ENCODE measurements around the gene LAMTOR2. TPM values are rescaled to one million over a fixed set of nuclear protein-coding genes. Genes with fewer than 3 reads are reported as not detected.
"Not testable (repeated sequence)": the region's sequence is repeated elsewhere in the genome, so short reads cannot be mapped to it uniquely, and the experiment has no call there.

Gene LAMTOR2
- polyA plus RNA-seq, 3 donors, result 113 to 133 (median 116) TPM

DNA sequence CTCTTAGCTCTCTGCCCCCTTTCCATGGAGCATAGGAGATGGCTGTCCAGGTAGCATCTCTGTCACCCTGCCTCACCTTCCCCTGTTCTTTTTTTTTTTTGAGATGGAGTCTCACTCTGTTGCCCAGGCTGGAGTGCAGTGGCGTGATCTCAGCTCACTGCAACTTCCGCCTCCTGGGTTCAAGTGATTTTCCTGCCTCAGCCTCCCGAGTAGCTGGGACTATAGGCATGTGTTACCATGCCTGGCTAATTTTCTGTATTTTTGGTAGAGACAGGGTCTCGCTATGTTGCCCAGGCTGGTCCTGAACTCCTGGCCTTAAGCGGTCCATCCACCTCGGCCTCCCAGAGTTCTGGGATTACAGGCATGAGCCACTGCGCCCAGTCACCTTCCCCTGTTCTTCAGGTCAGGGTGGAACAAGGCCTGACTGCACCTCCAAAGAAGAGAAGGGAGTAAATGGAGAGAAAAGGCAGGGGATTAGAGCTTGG is 16.8 kb downstream of the LAMTOR2 start:
- WGBS, 3 donors, result 86 to 88% (median 87%) methylated on average over 6 to 7 of the region's 7 CpGs
- H3K27ac ChIP-seq (ENCODE audit: low read depth, low read length), result not testable (repeated sequence)

DNA sequence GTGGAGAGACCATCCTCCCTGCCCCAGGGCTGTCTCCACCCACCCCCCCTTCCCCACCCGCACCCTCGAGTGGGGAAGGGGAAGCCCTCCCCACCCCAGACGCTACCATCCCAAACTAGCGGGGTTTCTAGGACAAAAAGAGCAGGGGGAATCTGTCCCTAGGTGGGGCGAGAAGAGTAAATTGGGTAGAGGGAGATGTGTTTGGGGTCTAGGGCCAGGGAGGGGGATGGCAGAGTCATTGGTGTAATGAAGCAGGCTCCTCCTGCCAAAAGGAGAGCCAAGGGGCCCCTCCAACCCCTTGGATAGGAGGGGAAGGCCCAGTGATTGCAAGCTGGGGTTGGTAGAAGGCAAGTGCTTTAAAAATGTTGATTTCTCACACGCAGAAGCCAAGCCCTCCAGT is 17.7 kb downstream of the LAMTOR2 start:
- WGBS, 3 donors, result 55 to 71% (median 63%) methylated on average over 6 of the region's 6 CpGs

DNA sequence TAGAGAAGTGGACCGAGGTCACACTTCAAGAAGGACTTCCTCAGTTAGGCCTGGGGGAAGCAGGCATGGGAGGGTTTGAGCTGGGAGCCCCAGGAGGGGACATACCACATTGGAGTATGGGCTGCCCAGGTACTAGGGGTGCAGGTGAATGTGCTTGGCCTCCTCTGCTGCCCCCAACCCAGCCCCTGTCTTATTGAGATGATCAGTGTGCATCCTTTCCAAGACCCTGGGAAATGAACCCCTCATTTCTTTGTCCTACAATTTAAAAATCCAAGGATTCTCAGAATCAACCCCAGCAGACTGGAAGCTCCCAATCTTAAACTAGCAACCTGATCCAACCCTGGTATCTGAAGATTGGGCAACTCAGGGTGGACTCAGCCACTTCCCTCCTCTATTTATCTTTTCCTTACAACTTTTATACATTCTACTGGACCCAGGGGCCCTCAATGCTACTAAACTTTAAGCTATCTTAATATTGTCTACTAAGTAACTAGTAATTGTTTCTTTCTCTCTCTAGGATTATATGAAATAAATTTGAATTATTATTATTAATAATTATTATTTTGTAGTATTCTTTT is 18.6 kb downstream of the LAMTOR2 start:
- no peak overlapping the region for H3K27ac ChIP-seq (ENCODE audit: low read depth, low read length)
- WGBS, 3 donors, result 0 to 42% (median 27%) methylated on average over 1 of the region's 1 CpG

More for the DNA sequence above, 17.7 kb downstream of the LAMTOR2 start:
- no peak overlapping the region for H3K27ac ChIP-seq (ENCODE audit: low read depth, low read length)

DNA sequence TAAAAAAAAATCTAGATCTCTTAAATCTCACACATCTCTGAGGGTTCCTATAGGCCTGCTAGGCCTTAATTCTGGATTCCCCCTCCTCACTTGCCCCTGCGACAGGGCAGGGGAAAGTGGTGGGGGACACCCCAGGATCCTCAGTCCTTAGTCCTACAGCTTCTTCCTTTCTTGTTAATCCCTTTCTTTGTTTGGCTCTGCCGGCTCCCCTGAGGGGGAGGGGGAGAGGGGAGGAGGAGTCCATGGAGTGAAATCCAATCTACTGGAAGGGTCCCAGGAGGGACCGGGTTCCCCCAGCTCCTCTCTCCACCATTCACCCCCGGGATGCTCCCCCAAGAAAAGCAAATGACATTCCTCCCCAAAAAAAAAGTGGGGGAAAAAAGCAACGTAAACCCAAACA is 19.2 kb downstream of the LAMTOR2 start:
- 61 to 78% (median 63%) methylated on average over 4 to 5 of the region's 5 CpGs for WGBS, 3 donors
- no peak overlapping the region for H3K27ac ChIP-seq (ENCODE audit: low read depth, low read length)

DNA sequence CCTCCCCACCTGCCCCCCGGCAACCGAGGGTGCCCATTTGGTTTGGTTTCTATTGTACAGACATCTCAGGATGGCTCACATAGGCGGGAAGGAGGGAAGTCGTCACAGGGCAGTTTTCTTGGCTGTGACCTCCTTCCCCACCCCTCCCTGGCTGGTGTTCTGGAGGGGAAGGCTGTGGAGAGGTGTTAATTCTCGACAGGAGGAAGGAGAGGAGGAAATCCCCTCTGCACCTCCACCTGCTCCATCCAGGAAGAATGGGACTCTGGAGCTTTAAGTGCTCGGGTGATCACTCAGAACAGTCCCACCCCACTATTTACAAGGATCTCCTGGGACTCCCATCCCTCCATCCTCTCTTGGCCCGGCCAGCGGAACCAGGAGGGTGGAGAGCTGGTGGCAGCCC is 20.1 kb downstream of the LAMTOR2 start:
- WGBS, 3 donors, result 58 to 64% (median 64%) methylated on average over 8 of the region's 8 CpGs
- no peak overlapping the region for H3K27ac ChIP-seq (ENCODE audit: low read depth, low read length)

DNA sequence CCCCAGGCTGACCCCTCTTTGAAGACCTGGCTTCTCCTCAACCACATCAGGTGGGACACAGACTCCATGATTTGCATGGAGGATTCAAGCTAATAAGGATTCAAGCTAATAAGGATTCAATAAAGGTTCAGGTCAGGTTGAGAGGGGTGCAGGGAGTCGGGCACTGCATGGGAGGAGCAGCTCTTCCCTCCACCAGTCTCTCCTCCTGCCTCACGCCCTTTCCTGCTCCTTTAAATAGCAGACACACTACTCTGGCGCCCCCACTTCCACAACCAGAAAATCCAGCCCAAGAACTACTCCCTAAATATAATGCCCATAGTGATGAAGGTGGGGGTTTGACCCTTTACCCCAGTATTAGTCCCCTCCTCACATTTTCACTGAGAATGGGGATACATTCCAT is 20.6 kb downstream of the LAMTOR2 start:
- H3K27ac ChIP-seq (ENCODE audit: low read depth, low read length), result no peak overlapping the region
- 38 to 55% (median 39%) methylated on average over 3 of the region's 3 CpGs for WGBS, 3 donors

DNA sequence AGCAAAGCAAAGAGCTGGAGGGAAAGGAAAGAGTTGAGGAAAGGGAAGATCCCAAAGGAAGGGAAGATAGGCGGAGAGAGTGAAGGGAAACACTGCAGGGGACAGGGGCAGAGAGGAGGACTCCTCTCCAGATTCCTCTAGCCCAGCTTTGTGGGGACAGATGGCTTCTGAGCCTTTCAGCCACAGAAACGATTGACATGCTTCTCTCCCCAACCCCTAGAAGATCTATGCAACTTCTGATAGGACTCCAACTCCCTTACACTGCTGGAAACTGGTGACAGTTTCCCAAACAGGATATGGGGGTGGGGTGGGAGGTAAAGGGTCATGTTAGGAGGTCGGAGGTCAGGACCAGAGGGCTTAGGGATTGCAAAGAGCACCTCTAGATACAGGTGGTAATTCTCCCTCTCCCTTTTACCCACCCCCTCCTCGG is 21.2 kb downstream of the LAMTOR2 start:
- H3K27ac ChIP-seq (ENCODE audit: low read depth, low read length), result no peak overlapping the region
- WGBS, 3 donors, result 47 to 64% (median 61%) methylated on average over 4 of the region's 4 CpGs

DNA sequence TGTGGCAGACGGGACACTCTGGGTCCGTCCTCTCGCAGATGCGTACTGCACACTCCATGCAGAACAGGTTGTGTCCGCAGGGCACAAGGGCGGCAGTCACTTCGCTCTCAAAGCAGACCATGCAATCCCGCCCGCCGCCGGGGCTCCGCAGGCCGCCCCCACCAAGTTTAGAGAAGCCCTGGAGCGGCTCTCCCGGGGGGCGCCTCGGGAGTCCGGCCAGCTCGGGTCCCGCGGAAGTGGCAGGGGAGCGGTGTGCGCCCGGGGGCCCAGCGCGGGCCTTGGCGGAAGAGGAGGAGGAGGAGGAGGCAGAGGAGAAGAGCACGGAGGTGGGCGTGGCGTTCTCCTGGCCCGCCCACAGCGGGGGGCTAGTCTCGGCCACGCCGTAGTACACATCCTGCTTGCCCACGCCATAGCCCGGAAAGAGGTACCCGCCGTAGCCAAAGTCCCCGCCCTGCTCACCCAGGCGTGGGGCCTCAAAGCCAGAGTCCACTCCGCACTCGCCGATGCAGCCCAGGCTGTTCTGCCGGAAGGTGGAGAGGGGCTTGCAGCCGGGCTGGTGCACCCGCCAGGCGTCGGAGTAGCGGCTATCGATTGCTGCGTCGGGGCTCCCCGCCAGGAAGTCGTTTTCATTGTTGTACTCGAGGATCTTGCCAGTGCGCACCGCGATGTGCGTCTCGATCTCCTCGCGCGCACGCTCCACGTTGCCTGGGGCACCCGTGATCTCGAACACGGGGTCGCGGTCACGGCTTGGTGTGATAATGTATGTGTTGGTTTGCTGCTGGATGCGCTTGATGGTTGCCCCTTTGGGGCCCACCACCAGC is 22.2 kb downstream of the LAMTOR2 start:
- WGBS, 3 donors, result 45 to 47% (median 45%) methylated on average over 63 to 73 of the region's 73 CpGs
- H3K27ac ChIP-seq (ENCODE audit: low read depth, low read length), result no peak overlapping the region

DNA sequence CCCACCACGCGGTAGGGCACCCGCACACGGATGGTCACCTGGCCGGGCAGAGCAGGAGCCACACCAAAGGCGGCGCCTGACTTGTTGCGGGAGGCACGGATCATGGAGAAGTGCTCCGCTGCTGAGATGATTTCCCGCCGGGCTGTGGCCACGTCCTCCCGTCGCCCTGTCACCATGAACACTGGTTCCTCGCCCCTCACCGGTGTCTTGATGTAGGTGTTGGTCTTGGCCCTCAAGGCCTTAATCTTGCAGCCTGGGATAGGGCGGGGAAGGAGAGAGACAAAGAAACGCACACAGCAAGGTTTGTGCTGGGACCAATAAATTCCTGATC is 22.8 kb downstream of the LAMTOR2 start:
- H3K27ac ChIP-seq (ENCODE audit: low read depth, low read length), result no peak overlapping the region
- 87 to 94% (median 93%) methylated on average over 19 of the region's 19 CpGs for WGBS, 3 donors

DNA sequence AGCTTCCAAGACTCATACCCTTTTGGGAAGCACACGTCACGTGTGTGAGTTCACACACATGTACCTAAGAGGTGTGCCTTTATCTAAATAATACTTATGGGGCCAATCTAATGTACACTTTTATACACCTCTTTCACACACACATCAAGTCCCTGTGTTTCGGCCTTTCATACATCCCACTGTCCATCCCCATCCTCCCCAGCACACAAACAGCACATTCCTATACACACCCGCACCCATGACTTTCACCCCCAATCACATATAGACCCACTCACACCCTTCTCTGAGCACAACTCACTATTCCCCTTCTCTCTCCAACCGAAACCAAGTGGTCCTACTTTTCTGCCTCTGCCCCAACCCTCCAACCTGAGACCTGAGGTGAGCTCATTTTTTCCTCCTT is 24.1 kb downstream of the LAMTOR2 start:
- 82 to 96% (median 89%) methylated on average over 5 of the region's 5 CpGs for WGBS, 3 donors
- no peak overlapping the region for H3K27ac ChIP-seq (ENCODE audit: low read depth, low read length)

DNA sequence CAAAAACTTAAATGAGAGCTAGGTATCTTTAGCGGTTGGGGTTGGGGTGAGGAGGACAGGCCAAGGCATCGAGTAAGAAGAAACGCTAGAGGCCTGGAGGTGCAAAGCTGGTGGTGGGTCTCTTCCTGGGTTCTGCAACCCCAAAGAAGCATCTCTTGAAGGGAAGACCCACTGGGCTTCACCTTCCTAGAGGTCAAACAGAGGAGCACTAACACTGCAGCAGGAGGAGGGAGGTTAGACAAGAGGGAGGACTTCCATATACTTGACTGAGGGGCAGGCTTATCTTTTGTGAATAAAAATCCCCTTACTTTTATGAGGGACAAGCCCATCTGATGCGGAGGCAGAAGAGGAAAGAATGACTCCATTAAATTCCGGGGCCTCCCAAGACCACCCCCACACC is 25.2 kb downstream of the LAMTOR2 start:
- H3K27ac ChIP-seq (ENCODE audit: low read depth, low read length), result no peak overlapping the region
- 82 to 92% (median 87%) methylated on average over 5 of the region's 5 CpGs for WGBS, 3 donors

DNA sequence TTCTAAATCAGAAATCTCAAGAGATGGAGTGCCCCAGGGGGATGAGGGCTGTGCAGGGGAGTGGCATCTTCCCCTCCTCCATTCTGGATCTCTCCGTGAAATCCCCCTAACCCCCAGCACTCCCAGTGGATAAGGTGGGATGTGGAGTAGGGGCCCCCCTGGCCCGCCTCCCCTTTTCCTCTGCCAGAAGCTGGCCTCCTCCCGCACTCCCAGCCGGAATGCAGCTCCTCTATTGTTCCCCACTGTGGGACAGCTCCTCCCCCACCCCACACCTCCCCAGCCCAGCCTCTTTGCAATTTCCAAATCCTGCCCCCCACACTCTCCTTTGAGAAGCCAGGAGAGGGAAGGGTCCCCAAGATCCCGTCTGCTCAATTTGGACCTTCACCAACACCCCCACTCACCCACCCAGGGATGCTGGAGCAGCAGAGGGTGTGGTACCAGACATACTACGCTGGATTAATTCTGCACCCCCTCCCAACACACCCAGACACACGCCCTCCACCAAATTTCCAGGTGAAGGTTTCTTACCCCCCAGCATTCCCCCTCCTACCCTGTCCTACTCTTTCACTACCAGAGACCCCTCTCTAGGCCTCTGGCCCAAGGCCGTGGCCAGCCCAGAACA is 25.8 kb downstream of the LAMTOR2 start:
- H3K27ac ChIP-seq (ENCODE audit: low read depth, low read length), result no peak overlapping the region
- WGBS, 3 donors, result 65 to 76% (median 67%) methylated on average over 8 of the region's 8 CpGs

DNA sequence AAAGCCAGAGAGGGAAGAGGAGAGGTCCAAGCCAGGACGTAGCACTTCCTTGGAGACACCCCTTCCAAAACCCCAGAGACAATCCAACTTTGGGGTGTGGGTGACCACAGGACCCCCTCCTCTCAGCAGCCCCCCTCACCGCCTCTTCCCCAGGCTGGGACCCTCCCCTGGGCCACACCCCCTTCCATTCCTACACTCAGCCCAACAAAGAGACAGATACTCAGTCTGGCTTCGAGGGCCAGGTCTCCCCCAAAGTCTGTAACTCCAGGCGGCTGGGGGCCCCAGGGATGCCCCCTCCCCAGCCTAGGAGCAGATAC is 26.2 kb downstream of the LAMTOR2 start:
- WGBS, 3 donors, result 55 to 59% (median 55%) methylated on average over 4 of the region's 4 CpGs
- no peak overlapping the region for H3K27ac ChIP-seq (ENCODE audit: low read depth, low read length)

DNA sequence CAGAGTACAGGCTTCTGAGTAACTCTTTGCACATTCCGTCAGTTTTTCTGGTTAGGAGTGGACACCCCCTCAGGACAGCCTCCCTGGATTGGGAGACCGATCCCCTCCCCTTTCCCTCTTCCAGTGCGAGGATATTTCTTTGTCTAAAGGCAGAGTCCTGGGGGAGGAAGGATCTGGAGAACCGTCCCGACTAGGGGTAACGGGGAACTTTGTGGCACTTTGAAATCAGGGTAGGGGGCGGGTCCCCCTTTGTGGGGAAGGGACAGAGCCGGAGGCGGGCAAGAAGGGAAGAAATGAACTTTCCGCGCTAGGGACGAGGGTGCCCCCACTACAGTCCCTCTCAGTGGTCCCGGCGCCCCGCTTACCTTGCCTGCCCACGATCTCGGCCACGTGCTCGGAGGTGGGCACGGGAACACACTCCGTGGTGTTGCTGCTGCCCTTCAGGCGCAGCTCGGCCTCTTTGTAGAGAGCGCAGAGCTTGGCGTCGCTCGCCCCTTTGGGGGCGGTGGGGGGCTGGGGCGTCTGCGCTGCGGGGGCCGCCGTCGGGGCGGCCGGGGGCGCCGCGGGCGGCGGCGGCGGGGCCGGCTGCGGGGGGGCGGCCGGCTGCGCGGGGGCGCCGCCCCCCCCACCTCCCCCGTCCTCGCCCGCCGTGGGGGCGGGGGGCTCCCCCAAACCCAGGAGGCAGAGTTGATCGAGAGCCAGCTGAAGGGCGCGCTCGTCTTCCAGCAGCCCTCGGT is 26.8 kb downstream of the LAMTOR2 start:
- WGBS, 3 donors, result 3 to 17% (median 6%) methylated on average over 25 to 59 of the region's 61 CpGs
- H3K27ac ChIP-seq (ENCODE audit: low read depth, low read length), result no peak overlapping the region

DNA sequence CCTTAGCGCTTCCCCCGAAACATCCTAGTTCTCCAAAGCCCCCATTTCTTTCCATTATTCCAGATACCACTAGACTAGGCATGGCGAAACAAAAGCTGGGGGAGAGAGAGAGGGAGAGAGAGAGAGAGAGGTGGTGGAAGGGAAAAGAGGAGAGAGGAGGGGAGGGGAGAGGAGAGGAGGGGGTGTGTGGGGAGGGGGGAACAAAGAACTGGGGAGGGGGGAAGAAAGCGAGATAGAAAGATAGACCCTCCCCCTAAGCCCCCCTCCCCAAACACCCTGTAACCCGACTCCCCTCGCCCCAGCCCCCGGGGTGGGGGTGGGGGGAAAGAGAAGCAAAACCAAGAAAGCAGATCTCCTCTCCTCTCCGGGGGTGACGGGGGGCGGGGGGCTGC is 27.3 kb downstream of the LAMTOR2 start:
- 0 to 1% (median 0%) methylated on average over 3 to 10 of the region's 10 CpGs for WGBS, 3 donors
- H3K27ac ChIP-seq (ENCODE audit: low read depth, low read length), result no peak overlapping the region

DNA sequence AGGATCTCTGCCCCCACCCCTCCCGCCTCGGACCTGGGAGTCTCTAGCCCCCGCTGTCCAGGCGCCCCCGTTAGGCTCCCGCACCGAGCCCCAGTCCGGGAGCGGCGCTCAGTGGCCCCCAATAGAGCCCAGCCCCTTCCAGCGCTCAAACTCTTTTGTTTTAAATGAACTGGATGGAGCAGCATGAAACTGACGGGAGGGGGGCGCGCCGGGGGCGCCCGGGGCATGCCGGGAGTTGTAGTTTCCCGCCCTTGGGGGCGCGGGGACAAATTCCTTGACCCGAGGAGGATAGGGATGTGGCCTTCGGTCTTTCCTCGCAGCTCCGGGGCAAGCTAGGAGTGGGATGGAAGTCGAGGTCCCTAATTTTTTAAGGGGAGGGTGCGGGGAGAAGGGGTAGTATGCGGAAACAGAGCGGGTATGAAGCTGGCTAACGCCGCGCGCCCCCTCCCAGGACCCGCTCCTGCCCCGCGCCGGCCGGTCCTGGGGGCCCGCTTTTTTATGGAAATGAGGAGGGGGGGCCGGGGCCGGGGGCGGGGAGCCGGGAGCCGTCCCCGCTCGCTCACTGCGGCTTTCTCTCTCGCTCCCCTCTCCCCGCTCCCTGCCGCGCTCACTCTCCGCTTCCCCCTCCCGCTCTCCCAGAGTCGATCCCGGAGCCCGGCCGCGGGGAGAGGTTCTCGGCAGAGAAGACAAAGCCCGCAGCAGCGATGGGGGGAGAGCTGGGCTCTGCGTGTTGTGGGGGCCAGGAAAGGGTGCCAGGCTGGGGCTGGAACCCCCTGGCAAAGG is 27.9 kb downstream of the LAMTOR2 start, which contains the start of gene MEX3A:
Gene MEX3A (minus strand): TSS at position 157 of the 783 bp plus-strand sequence. CDS start 467 bp downstream, outside the sequence.
- 0 to 1% (median 1%) methylated on average over 41 to 62 of the region's 62 CpGs for WGBS, 3 donors

DNA sequence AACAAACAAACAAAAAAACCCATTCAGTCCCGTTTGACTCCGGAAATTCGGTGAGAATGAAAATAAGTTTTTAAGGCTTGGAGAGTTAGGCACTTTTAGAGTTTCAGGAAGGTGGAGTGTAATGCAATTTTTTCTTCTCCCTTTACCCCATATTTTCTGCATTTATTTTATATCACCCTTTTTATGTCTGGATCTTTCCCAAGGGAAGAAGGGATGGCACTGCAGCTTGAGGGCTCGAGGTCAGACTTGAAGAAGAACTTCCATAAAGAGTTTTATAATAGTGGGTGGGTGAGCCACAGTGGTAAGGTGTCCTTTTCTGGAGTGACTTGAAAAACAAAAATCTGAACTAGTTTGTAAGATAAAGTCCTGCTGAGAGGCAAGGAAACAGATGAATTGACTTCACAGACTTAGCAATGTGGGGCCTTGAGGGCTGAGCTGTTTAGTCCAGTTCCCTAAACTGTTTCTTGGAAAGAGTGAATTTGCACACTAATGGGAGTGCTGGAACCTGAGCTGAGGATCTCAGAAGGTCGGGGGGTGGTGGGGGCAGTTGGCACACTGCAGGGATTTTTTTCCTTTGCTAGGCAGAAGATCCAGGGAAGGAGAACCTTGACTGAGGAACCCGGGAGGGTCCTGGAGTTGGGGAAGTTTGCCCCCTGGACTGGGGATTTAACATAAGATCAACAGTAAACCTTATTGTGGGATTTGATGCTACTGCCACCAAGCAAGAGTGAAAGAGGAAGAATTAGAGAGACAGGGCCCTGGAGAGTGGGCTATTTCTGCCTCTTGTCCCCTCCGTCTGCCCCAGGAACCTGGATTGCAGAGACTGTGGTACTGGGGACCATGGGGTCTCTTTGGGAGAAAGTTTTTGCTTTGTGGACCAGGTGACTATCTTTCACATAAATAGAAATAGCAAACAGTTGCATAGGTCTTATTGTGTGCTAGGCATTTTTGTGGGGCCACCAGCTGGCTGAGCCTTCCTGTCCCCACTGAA is 29.5 kb downstream of the LAMTOR2 start:
- WGBS, 3 donors, result 58 to 70% (median 67%) methylated on average over 7 of the region's 7 CpGs
- no peak overlapping the region for H3K27ac ChIP-seq (ENCODE audit: low read depth, low read length)

More for the DNA sequence above, 27.9 kb downstream of the LAMTOR2 start, which contains the start of gene MEX3A:
- no peak within 1 kb of the TSS for H3K27ac ChIP-seq (ENCODE audit: low read depth, low read length)
